ENCODE measurements around the gene MAML2. TPM values are rescaled to one million over a fixed set of nuclear protein-coding genes. Genes with fewer than 3 reads are reported as not detected.

Gene MAML2
- total and polyA plus RNA-seq, 4 donors = 0.56 to 2.1 (median 1.4) TPM

DNA sequence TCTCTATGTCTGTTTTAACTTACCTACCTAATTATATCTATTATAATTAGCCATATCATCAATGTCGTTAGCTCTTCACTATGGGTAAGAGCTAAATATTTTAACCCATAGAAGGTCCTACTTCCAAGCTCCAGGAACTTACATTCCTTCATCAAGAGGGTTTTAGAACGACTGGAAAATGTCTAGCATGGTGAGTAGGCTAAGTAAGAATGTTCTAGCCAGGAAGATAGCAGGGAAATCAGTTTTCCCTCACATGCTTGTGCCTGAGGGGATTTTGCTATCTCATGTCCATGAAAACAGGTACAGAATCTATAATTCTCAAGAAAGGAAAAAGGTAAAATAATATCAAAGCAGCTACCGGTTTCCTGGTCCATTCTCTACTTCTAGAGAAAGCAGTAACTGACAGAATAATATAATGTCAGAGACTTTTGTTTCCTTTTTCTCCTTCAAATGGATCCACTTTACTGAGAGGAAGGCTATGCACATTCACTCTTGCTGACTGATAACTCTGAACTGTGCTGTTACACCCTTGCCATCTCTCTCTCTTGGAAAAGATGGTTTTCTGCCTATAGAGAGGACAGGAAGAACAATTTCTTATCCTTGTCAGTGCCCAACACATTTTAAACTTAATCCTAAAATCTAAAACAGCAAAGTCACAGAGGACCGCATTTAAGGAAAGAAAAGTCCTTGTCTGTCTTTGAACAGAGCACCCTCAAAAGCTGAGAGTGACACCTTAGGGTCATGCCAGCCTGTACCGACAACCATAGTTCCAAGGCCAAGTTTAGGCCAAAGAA, 67.0 kb downstream of the MAML2 start (continued):
- TF ChIP-seq, protein P1, sequence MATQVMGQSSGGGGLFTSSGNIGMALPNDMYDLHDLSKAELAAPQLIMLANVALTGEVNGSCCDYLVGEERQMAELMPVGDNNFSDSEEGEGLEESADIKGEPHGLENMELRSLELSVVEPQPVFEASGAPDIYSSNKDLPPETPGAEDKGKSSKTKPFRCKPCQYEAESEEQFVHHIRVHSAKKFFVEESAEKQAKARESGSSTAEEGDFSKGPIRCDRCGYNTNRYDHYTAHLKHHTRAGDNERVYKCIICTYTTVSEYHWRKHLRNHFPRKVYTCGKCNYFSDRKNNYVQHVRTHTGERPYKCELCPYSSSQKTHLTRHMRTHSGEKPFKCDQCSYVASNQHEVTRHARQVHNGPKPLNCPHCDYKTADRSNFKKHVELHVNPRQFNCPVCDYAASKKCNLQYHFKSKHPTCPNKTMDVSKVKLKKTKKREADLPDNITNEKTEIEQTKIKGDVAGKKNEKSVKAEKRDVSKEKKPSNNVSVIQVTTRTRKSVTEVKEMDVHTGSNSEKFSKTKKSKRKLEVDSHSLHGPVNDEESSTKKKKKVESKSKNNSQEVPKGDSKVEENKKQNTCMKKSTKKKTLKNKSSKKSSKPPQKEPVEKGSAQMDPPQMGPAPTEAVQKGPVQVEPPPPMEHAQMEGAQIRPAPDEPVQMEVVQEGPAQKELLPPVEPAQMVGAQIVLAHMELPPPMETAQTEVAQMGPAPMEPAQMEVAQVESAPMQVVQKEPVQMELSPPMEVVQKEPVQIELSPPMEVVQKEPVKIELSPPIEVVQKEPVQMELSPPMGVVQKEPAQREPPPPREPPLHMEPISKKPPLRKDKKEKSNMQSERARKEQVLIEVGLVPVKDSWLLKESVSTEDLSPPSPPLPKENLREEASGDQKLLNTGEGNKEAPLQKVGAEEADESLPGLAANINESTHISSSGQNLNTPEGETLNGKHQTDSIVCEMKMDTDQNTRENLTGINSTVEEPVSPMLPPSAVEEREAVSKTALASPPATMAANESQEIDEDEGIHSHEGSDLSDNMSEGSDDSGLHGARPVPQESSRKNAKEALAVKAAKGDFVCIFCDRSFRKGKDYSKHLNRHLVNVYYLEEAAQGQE (IDR thresholded peaks at IDR 0.05) = no peak
- TF ChIP-seq, protein P2, sequence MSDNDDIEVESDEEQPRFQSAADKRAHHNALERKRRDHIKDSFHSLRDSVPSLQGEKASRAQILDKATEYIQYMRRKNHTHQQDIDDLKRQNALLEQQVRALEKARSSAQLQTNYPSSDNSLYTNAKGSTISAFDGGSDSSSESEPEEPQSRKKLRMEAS (IDR thresholded peaks at IDR 0.05) = no peak
- no peak for TF ChIP-seq SP1 (IDR thresholded peaks at IDR 0.05)
- no peak for TF ChIP-seq GABPA (IDR thresholded peaks at IDR 0.05 in 1 of 2, conservative IDR thresholded peaks at IDR 0.05 in 1 of 2)
- no peak for TF ChIP-seq RAD21 (IDR thresholded peaks at IDR 0.05)
- TF ChIP-seq HNF4A (conservative IDR thresholded peaks at IDR 0.05) = no peak
- no peak for TF ChIP-seq HNF4G (IDR thresholded peaks at IDR 0.05)
- no peak for TF ChIP-seq FOXA2 (IDR thresholded peaks at IDR 0.05)
- no peak for TF ChIP-seq EGR1 (IDR thresholded peaks at IDR 0.05; ENCODE audit: low read depth in 2 of 2)
- no peak for TF ChIP-seq TAF1 (conservative IDR thresholded peaks at IDR 0.05)
- no peak for TF ChIP-seq RXRA (IDR thresholded peaks at IDR 0.05)
- TF ChIP-seq JUND (IDR thresholded peaks at IDR 0.05) = no peak
- no peak for TF ChIP-seq FOXA1 (IDR thresholded peaks at IDR 0.05)
- TF ChIP-seq YY1 (IDR thresholded peaks at IDR 0.05) = no peak
- no peak for TF ChIP-seq NR2F2 (IDR thresholded peaks at IDR 0.05)

DNA sequence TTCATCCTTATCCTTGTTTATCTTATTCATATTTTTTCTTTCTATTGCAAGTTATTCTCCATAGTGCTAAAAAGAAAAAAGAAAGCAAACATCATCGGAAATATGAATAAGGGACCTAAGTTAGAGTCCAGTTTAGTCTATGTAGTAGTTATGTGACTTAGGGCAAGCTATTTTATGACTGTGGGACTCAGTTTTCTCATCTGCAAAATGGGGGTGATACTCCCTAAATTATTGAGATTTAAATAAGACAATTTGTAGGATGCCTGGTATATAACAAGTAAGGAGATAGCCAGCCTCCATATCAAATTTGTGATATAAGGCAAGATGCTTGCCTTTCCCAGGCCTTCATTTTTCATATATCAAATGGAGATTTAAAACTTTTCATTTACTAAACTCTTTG, 69.5 kb downstream of the MAML2 start:
- H3K9me3 ChIP-seq (ENCODE audit: control insufficient read depth in 4 of 4, low read length in 3 of 4) = no peaks in the 10 kb centered on the region
- WGBS = 92% methylated on average over 1 of the region's 1 CpG

More for the DNA sequence above, 69.5 kb downstream of the MAML2 start:
- TF ChIP-seq, protein P3, sequence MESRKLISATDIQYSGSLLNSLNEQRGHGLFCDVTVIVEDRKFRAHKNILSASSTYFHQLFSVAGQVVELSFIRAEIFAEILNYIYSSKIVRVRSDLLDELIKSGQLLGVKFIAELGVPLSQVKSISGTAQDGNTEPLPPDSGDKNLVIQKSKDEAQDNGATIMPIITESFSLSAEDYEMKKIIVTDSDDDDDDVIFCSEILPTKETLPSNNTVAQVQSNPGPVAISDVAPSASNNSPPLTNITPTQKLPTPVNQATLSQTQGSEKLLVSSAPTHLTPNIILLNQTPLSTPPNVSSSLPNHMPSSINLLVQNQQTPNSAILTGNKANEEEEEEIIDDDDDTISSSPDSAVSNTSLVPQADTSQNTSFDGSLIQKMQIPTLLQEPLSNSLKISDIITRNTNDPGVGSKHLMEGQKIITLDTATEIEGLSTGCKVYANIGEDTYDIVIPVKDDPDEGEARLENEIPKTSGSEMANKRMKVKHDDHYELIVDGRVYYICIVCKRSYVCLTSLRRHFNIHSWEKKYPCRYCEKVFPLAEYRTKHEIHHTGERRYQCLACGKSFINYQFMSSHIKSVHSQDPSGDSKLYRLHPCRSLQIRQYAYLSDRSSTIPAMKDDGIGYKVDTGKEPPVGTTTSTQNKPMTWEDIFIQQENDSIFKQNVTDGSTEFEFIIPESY (IDR thresholded peaks at IDR 0.05) = no peak
- TF ChIP-seq GABPA (IDR thresholded peaks at IDR 0.05 in 1 of 2, conservative IDR thresholded peaks at IDR 0.05 in 1 of 2) = no peak
- TF ChIP-seq, protein P1 (IDR thresholded peaks at IDR 0.05) = no peak
- no peak for TF ChIP-seq RAD21 (IDR thresholded peaks at IDR 0.05)
- no peak for TF ChIP-seq NR2F2 (IDR thresholded peaks at IDR 0.05)
- TF ChIP-seq RXRA (IDR thresholded peaks at IDR 0.05) = no peak
- TF ChIP-seq YY1 (IDR thresholded peaks at IDR 0.05) = no peak
- TF ChIP-seq, protein P2 (IDR thresholded peaks at IDR 0.05) = no peak
- Histone ChIP-seq H3K9ac (ENCODE audit: low read depth in 1 of 2, low read length in 2 of 2) (no peak overlapping the region), H3K27ac (ENCODE audit: low read depth in 1 of 2, low read length in 2 of 2) (no peak overlapping the region), H3K4me1 (ENCODE audit: control insufficient read depth in 4 of 4, insufficient read depth in 4 of 4, low read length in 3 of 4) (no peaks in the 10 kb centered on the region), H3K27me3 (ENCODE audit: control insufficient read depth in 4 of 4, insufficient read depth in 4 of 4, low read length in 3 of 4) (no peaks in the 10 kb centered on the region), H3K36me3 (ENCODE audit: control insufficient read depth in 4 of 4, insufficient read depth in 3 of 4, low read depth in 1 of 4, low read length in 3 of 4) (no peaks in the 10 kb centered on the region), H3K4me3 (ENCODE audit: low read depth in 1 of 3, low read length in 3 of 3) (no peak overlapping the region)
- DNase-seq (ENCODE audit: low spot score) = no peak

Measured in liver (tissue), 9 donors.